Urothelium cell line (cell line): ENCODE data around the gene SNRPB2.

Experiments used
- DNase-seq: peaks from one replicate; pipeline ENCODE4 v3.0.0; 2011; ENCODE audit warnings: low spot score, mixed read lengths
- FAIRE-seq: peaks from 2 replicates; lab custom pipeline; 2011; peaks lifted over from hg19 to GRCh38; lab: Jason Lieb, UNC

Gene SNRPB2

GRCh38 chr20:16785226-16785625, 55.4 kb downstream of the SNRPB2 start:
- FAIRE-seq (no peak), DNase-seq (no peak)
